Measurements from ENCODE around the gene LRRC8A. TPM values are rescaled to one million over a fixed set of nuclear protein-coding genes. Genes with fewer than 3 reads are reported as not detected.

Gene LRRC8A
- total and polyA plus RNA-seq, 5 donors from 2014 or later = 29.3 to 39.7 (median 31.9) TPM

- H3K36me3 ChIP-seq (ENCODE audit: control insufficient read depth, insufficient read depth, low read length) = peaks cover 46% of the 10 kb centered on the region
- peaks cover 62% of the 10 kb centered on the region for H3K4me1 ChIP-seq (ENCODE audit: control insufficient read depth, insufficient read depth, low read length, poor library complexity, severe bottlenecking)
- Mint-ChIP-seq H3K36me3 (peaks cover 25% of the 10 kb centered on the region), H3K4me3 (no peak overlapping the region), H3K27me3 (no peaks in the 10 kb centered on the region), H3K9me3 (no peaks in the 10 kb centered on the region), H3K4me1 (peaks cover 5 to 75% (median 45%) of the 10 kb centered on the region in 4 donors), H3K27ac (peak overlapping the region in 1 of 3 donors; percentile 69)
- H3K9me3 ChIP-seq (ENCODE audit: control insufficient read depth in 2 of 2, low read length in 2 of 2) = no peaks in the 10 kb centered on the region
- H3K27me3 ChIP-seq (ENCODE audit: control insufficient read depth, insufficient read depth, low read length) = no peaks in the 10 kb centered on the region
- DNase-seq (no peak), ATAC-seq (ENCODE audit: low read depth in 2 of 2) (no peak)
- H3K27ac ChIP-seq (ENCODE audit: insufficient read depth, low read length, poor library complexity, severe bottlenecking) = no peak overlapping the region
- H3K4me3 ChIP-seq (ENCODE audit: low read depth, low read length) = no peak overlapping the region
Observed at GRCh38 chr9:128887914-128888350, 6.0 kb downstream of the LRRC8A start.

- peak overlapping the region; percentile 52 to 90 (median 80) for H3K27ac Mint-ChIP-seq
- H3K9me3 Mint-ChIP-seq = no peaks in the 10 kb centered on the region
- Histone ChIP-seq H3K4me3 (ENCODE audit: low read depth, low read length) (no peak overlapping the region), H3K27me3 (ENCODE audit: control insufficient read depth, insufficient read depth, low read length) (no peaks in the 10 kb centered on the region), H3K27ac (ENCODE audit: insufficient read depth, low read length, poor library complexity, severe bottlenecking) (peak overlapping the region; percentile 47), H3K4me1 (ENCODE audit: control insufficient read depth, insufficient read depth, low read length, poor library complexity, severe bottlenecking) (peaks cover 60% of the 10 kb centered on the region), H3K9me3 (ENCODE audit: control insufficient read depth in 2 of 2, low read length in 2 of 2) (no peaks in the 10 kb centered on the region), H3K36me3 (ENCODE audit: control insufficient read depth, insufficient read depth, low read length) (peaks cover 52% of the 10 kb centered on the region)
- H3K4me3 Mint-ChIP-seq = no peak overlapping the region
- H3K27me3 Mint-ChIP-seq = no peaks in the 10 kb centered on the region
- ATAC-seq (ENCODE audit: low read depth in 2 of 2) = no peak
- H3K4me1 Mint-ChIP-seq = peaks cover 10 to 74% (median 37%) of the 10 kb centered on the region in 4 donors
- peaks cover 31% of the 10 kb centered on the region for H3K36me3 Mint-ChIP-seq
- no peak for DNase-seq
Observed at GRCh38 chr9:128891321-128892220, 9.6 kb downstream of the LRRC8A start.

DNA sequence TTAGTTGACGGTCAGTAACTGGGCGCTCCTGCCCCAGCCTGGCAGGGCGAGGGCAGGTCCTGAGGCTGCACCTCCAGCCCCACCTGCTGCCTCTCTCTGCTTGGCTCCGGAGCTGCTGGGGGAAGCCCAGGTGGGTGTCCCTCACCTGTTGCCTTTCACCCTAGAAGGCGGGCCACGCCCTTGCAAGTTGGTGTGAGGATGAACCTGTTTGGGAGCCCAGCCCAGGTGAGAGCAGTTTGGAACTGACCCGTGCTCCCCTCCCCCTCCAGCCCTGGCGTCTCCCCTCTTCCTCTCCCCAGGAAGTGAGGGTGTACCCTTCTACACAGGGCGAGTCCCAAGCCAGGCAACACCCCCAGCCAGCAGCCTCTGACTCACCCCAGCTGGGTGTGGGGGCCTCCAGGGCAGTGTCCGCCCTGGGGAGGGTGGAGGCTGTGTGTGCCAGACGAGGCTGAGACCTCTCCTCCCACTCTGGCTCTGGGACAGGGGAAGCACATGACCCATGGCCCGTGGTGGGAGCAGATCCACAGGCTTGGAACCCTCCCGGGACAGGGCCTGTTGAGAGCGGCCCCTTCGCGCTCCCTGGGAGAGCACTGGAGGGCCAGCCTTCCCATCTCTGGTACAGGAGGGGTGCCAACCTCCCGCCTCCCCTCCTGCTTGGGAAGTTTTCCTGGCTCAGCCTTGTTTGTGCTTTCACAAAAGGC lies 10.4 kb downstream of the LRRC8A start:
- no peaks in the 10 kb centered on the region for H3K9me3 Mint-ChIP-seq
- peaks cover 51% of the 10 kb centered on the region for H3K36me3 ChIP-seq (ENCODE audit: control insufficient read depth, insufficient read depth, low read length)
- peak overlapping the region; percentile 90 to 92 (median 90) for H3K27ac Mint-ChIP-seq
- H3K4me1 ChIP-seq (ENCODE audit: control insufficient read depth, insufficient read depth, low read length, poor library complexity, severe bottlenecking) = peaks cover 60% of the 10 kb centered on the region
- H3K4me3 ChIP-seq (ENCODE audit: low read depth, low read length) = no peak overlapping the region
- H3K27ac ChIP-seq (ENCODE audit: insufficient read depth, low read length, poor library complexity, severe bottlenecking) = peak overlapping the region; percentile 47
- peaks cover 10 to 75% (median 38%) of the 10 kb centered on the region in 4 donors for H3K4me1 Mint-ChIP-seq
- H3K27me3 ChIP-seq (ENCODE audit: control insufficient read depth, insufficient read depth, low read length) = no peaks in the 10 kb centered on the region
- no peak overlapping the region for H3K4me3 Mint-ChIP-seq
- DNase-seq (peak in 1 of 3 donors; percentile 67), ATAC-seq (ENCODE audit: low read depth in 2 of 2) (peak; percentile 70 to 75)
- peaks cover 35% of the 10 kb centered on the region for H3K36me3 Mint-ChIP-seq
- no peaks in the 10 kb centered on the region for H3K9me3 ChIP-seq (ENCODE audit: control insufficient read depth in 2 of 2, low read length in 2 of 2)
- no peaks in the 10 kb centered on the region for H3K27me3 Mint-ChIP-seq

DNA sequence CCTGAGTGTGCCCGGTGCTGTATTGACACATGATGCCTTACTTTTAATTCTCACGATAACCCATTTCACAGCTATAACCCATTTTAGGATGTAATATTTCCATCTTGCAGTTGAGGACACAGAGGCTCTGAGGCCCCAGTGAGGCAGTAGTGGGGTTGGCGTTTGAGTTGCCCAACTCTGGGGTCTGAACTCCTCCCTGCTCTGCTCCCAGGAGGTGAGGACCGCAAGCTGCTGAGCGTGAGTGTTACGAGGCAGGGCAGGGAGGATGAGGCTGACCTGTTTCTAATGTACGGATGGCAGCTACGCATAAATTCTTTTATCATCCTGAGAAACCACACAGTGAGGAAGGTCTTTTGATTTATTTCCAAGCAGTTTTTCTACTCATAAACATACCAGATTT lies 11.4 kb downstream of the LRRC8A start:
- Mint-ChIP-seq H3K9me3 (no peaks in the 10 kb centered on the region), H3K4me3 (peak overlapping the region in 3 of 4 donors; percentile 12 to 60 (median 13)), H3K27me3 (no peaks in the 10 kb centered on the region), H3K27ac (peak overlapping the region; percentile 33 to 92 (median 90)), H3K36me3 (peaks cover 41% of the 10 kb centered on the region), H3K4me1 (peaks cover 16 to 76% (median 36%) of the 10 kb centered on the region in 4 donors)
- ATAC-seq (ENCODE audit: low read depth in 2 of 2) (no peak), DNase-seq (no peak)
- Histone ChIP-seq H3K9me3 (ENCODE audit: control insufficient read depth in 2 of 2, low read length in 2 of 2) (no peaks in the 10 kb centered on the region), H3K27ac (ENCODE audit: insufficient read depth, low read length, poor library complexity, severe bottlenecking) (peak overlapping the region; percentile 47), H3K4me1 (ENCODE audit: control insufficient read depth, insufficient read depth, low read length, poor library complexity, severe bottlenecking) (peaks cover 66% of the 10 kb centered on the region), H3K36me3 (ENCODE audit: control insufficient read depth, insufficient read depth, low read length) (peaks cover 45% of the 10 kb centered on the region), H3K4me3 (ENCODE audit: low read depth, low read length) (no peak overlapping the region), H3K27me3 (ENCODE audit: control insufficient read depth, insufficient read depth, low read length) (no peaks in the 10 kb centered on the region)

- no peaks in the 10 kb centered on the region for H3K27me3 Mint-ChIP-seq
- H3K4me3 Mint-ChIP-seq = peak overlapping the region; percentile 1 to 62 (median 46)
- Histone ChIP-seq H3K27me3 (ENCODE audit: control insufficient read depth, insufficient read depth, low read length) (no peaks in the 10 kb centered on the region), H3K27ac (ENCODE audit: insufficient read depth, low read length, poor library complexity, severe bottlenecking) (peak overlapping the region; percentile 63), H3K4me1 (ENCODE audit: control insufficient read depth, insufficient read depth, low read length, poor library complexity, severe bottlenecking) (peaks cover 77% of the 10 kb centered on the region), H3K36me3 (ENCODE audit: control insufficient read depth, insufficient read depth, low read length) (peaks cover 35% of the 10 kb centered on the region), H3K4me3 (ENCODE audit: low read depth, low read length) (no peak overlapping the region), H3K9me3 (ENCODE audit: control insufficient read depth in 2 of 2, low read length in 2 of 2) (no peaks in the 10 kb centered on the region)
- peak overlapping the region; percentile 33 to 93 (median 53) for H3K27ac Mint-ChIP-seq
- DNase-seq (peak in 1 of 3 donors; percentile 78), ATAC-seq (ENCODE audit: low read depth in 2 of 2) (no peak)
- peaks cover 41% of the 10 kb centered on the region for H3K36me3 Mint-ChIP-seq
- peaks cover 23 to 83% (median 39%) of the 10 kb centered on the region in 4 donors for H3K4me1 Mint-ChIP-seq
- no peaks in the 10 kb centered on the region for H3K9me3 Mint-ChIP-seq
Observed at GRCh38 chr9:128894764-128895163, 12.8 kb downstream of the LRRC8A start.

DNA sequence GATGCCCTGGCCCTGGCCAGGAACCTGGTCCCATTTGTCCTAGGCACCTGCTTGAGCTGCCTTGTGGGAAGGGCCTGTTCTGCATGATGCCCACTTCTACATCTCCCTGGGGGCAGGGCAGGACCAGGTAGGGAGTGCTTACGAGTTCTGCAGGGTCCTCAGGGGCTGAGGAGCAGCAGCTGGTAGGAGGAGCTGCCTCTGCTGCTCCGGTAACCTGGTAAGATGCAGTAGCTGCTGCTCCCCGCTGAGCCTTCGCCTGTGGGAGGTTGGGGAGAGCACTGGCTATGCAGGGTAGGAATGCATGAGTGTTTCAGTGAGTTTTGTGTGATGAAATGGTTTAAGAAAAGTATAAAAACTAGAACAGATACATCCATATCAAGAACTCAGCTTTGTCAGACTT lies 13.6 kb downstream of the LRRC8A start:
- peak overlapping the region; percentile 63 for H3K27ac ChIP-seq (ENCODE audit: insufficient read depth, low read length, poor library complexity, severe bottlenecking)
- DNase-seq = no peak
- Mint-ChIP-seq H3K27me3 (no peaks in the 10 kb centered on the region), H3K4me3 (peak overlapping the region in 2 of 4 donors; percentile 5 to 73), H3K9me3 (no peaks in the 10 kb centered on the region), H3K4me1 (peaks cover 23 to 87% (median 45%) of the 10 kb centered on the region in 4 donors), H3K27ac (peak overlapping the region; percentile 33 to 93 (median 46)), H3K36me3 (peaks cover 41% of the 10 kb centered on the region)
- no peaks in the 10 kb centered on the region for H3K27me3 ChIP-seq (ENCODE audit: control insufficient read depth, insufficient read depth, low read length)
- H3K9me3 ChIP-seq (ENCODE audit: control insufficient read depth in 2 of 2, low read length in 2 of 2) = no peaks in the 10 kb centered on the region
- no peak overlapping the region for H3K4me3 ChIP-seq (ENCODE audit: low read depth, low read length)
- peaks cover 30% of the 10 kb centered on the region for H3K36me3 ChIP-seq (ENCODE audit: control insufficient read depth, insufficient read depth, low read length)
- no peak for ATAC-seq (ENCODE audit: low read depth in 2 of 2)
- peaks cover 85% of the 10 kb centered on the region for H3K4me1 ChIP-seq (ENCODE audit: control insufficient read depth, insufficient read depth, low read length, poor library complexity, severe bottlenecking)

GRCh38 chr9:128898382-128898781 lies 16.4 kb downstream of the LRRC8A start:
- Histone ChIP-seq H3K4me1 (ENCODE audit: control insufficient read depth, insufficient read depth, low read length, poor library complexity, severe bottlenecking) (peaks cover 92% of the 10 kb centered on the region), H3K27me3 (ENCODE audit: control insufficient read depth, insufficient read depth, low read length) (no peaks in the 10 kb centered on the region), H3K27ac (ENCODE audit: insufficient read depth, low read length, poor library complexity, severe bottlenecking) (peak overlapping the region; percentile 79), H3K36me3 (ENCODE audit: control insufficient read depth, insufficient read depth, low read length) (peaks cover 17% of the 10 kb centered on the region), H3K9me3 (ENCODE audit: control insufficient read depth in 2 of 2, low read length in 2 of 2) (no peaks in the 10 kb centered on the region), H3K4me3 (ENCODE audit: low read depth, low read length) (peak overlapping the region; percentile 28)
- peak in 1 of 3 donors; percentile 58 for DNase-seq
- H3K27me3 Mint-ChIP-seq = no peaks in the 10 kb centered on the region
- ATAC-seq (ENCODE audit: low read depth in 2 of 2) = no peak
- peak overlapping the region; percentile 95 to 98 (median 97) for H3K27ac Mint-ChIP-seq
- peak overlapping the region; percentile 13 to 81 (median 62) for H3K4me3 Mint-ChIP-seq
- H3K9me3 Mint-ChIP-seq = no peaks in the 10 kb centered on the region
- H3K36me3 Mint-ChIP-seq = peaks cover 38% of the 10 kb centered on the region
- peaks cover 27 to 95% (median 46%) of the 10 kb centered on the region in 4 donors for H3K4me1 Mint-ChIP-seq

Data from CD4-positive, CD25-positive, alpha-beta regulatory T cell (primary cell).